Central memory CD8-positive, alpha-beta T cell (primary cell): ENCODE results near the gene TSPAN4.

Experiments
- ATAC-seq: fragments of 150-1000 bp; cut with Tn5 transposase; replicated peaks from 2 replicates; pipeline ENCODE4 v1.10.0; 2022; ENCODE audit warnings: mild to moderate bottlenecking, moderate FRiP score, moderate number of reproducible peaks; ENCODE audit not compliant: poor library complexity, severe bottlenecking; ENCODE audit errors: extremely low read depth
- DNase-seq, 2 donors: peaks; one replicate each; pipeline ENCODE4 v3.0.0; 2021; ENCODE audit warnings: low spot score in 2 of 2
- H3K27ac Mint-ChIP-seq: one replicate; pipeline ENCODE4 v1.8.0; 2022; ENCODE audit warnings: low read depth, mild to moderate bottlenecking, moderate library complexity, mixed read lengths
- H3K27me3 Mint-ChIP-seq: one replicate; pipeline ENCODE4 v1.8.0; 2022; ENCODE audit warnings: mixed read lengths
- H3K36me3 Mint-ChIP-seq: one replicate; pipeline ENCODE4 v1.8.0; 2022; ENCODE audit warnings: mild to moderate bottlenecking, moderate library complexity, mixed read lengths; ENCODE audit not compliant: insufficient read depth
- H3K4me1 Mint-ChIP-seq: one replicate; pipeline ENCODE4 v1.8.0; 2022; ENCODE audit warnings: mixed read lengths
- H3K4me3 Mint-ChIP-seq: one replicate; pipeline ENCODE4 v1.8.0; 2022; ENCODE audit warnings: mild to moderate bottlenecking, moderate library complexity, mixed read lengths
- H3K9me3 Mint-ChIP-seq: one replicate; pipeline ENCODE4 v1.8.0; 2022; ENCODE audit warnings: mixed read lengths

Gene TSPAN4

DNA sequence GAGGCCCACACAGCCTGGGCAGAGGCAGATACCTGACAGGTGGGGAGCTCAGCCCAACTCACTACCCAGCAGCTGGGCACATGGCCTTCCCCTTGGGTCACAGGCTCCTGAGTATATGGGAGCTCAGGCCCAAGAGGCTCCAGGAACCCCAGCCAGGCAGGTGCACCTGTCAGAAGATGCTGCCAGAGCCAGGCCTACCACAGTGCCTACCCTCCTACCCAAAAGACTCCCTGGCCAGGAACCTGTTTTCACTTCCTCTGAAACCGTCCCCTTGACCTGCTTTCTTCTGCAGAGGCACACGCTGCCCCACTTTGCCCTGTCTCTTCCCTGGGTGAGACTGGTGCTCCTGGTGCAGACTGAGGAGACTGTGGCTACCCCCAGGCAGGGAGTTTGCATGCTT lies 65.0 kb downstream of the TSPAN4 start:
- Mint-ChIP-seq H3K27me3 (no peaks in the 10 kb centered on the region), H3K4me1 (peaks cover 21% of the 10 kb centered on the region), H3K9me3 (no peaks in the 10 kb centered on the region), H3K4me3 (no peak overlapping the region), H3K27ac (no peak overlapping the region), H3K36me3 (peaks cover 6% of the 10 kb centered on the region)
- no peak for ATAC-seq
- no peak for DNase-seq

DNA sequence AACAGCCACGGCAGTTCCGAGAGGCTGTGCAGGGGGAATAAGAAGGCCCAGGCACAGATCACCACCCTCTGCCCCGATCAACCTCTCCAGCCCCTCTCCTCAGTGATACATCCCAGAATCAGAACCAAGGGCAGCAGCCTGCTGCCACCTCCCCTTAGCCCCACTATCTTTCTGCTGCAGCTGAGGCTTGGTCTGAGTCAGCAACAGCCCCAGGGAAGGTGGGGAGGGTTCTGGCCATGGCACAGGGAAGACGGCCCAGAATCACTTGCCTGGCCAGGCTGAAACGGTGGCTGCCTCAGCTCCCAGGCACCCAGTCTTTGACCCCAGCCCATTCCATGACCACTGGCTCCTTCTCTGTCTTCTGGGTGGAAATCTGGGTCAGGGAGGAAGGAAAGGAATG lies 65.6 kb downstream of the TSPAN4 start:
- H3K27me3 Mint-ChIP-seq: no peaks in the 10 kb centered on the region
- H3K27ac Mint-ChIP-seq: no peak overlapping the region
- no peak overlapping the region for H3K4me3 Mint-ChIP-seq
- no peaks in the 10 kb centered on the region for H3K9me3 Mint-ChIP-seq
- H3K4me1 Mint-ChIP-seq: peaks cover 21% of the 10 kb centered on the region
- peaks cover 6% of the 10 kb centered on the region for H3K36me3 Mint-ChIP-seq
- no peak for ATAC-seq
- DNase-seq: no peak

DNA sequence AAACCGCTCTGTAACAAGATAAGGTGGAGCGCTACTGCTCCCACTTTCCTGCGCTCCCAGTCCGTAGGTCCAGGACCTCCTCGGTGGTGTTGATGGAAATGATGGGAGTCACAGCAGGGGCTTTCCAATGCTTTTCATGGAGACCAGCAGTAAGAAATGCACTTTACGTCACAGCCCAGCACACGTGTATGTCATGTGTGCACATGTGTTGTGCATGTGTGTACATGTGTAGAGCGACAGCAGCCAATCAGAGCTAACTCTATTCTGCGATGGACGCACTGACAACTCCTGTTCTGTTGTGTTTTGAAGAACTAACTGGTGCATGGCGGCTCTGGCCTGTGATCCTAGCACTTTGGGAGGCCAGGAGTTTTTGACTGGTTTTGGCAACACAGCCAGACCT lies 66.8 kb downstream of the TSPAN4 start:
- Mint-ChIP-seq H3K27me3 (no peaks in the 10 kb centered on the region), H3K4me3 (peak overlapping the region; percentile 85), H3K9me3 (no peaks in the 10 kb centered on the region), H3K4me1 (peaks cover 21% of the 10 kb centered on the region), H3K27ac (no peak overlapping the region), H3K36me3 (peaks cover 4% of the 10 kb centered on the region)
- DNase-seq (no peak), ATAC-seq (no peak)

DNA sequence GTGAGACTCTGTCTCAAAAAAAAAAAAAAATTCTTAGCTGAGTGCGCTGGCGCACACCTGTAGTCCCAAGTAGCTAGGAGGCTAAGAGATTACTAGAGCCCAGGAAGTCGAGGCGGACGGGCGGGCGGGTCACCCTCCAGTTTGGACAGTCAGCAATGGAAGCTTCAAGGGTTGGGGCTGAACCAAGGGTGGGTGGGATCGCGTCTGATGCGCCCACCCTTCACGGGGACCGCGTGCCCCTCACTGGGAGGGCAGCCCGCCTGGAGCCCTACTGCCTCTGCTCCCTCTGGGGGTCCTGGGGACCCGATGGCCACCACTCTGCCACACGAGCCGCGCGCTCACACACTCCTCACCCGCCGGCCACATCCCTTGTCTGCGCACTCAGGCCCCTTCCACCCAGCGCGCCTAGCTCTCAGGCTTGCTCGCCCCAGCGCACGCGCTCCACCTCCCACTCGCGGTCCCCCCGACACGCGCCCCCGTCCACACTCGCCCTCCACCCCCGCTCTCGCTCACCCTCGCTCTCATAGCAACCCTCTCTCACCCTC lies 67.5 kb downstream of the TSPAN4 start:
- peak overlapping the region; percentile 85 for H3K4me3 Mint-ChIP-seq
- H3K27me3 Mint-ChIP-seq: no peaks in the 10 kb centered on the region
- H3K4me1 Mint-ChIP-seq: peaks cover 21% of the 10 kb centered on the region
- DNase-seq: no peak
- ATAC-seq: peak; percentile 34
- peak overlapping the region; percentile 22 for H3K27ac Mint-ChIP-seq
- no peaks in the 10 kb centered on the region for H3K9me3 Mint-ChIP-seq
- H3K36me3 Mint-ChIP-seq: peaks cover 4% of the 10 kb centered on the region

DNA sequence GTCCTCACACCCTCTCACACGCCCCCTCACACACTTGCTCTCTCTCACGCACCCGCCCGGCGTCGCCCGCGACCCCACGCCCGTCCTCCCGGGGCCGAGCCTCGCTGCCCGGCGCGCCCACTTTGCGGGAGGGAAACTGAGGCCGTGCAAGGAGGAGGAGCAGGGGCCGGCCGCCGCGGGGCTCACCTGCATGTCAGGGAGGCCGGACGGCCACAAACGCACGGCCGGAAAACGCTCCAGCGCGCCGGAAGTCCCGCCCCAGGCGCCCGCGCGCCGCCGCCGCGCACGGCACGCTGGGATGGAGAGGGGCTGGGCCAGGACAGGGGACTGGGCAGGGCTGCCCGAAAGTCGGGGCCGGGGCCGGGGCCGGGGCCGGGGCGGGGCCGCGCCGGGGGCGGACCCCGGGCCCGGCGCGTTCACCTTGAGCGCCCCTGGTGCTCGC lies 68.0 kb downstream of the TSPAN4 start, which contains the start of gene CHID1:
Gene CHID1, minus strand, starts transcription at position 222 of the 442 bp plus-strand sequence. CDS start 5,994 bp downstream, outside the sequence.
- ATAC-seq (peak; percentile 95), DNase-seq (peak; percentile 55 to 58)
- no peaks in the 10 kb centered on the region for H3K27me3 Mint-ChIP-seq
- H3K9me3 Mint-ChIP-seq: no peaks in the 10 kb centered on the region
- peaks cover 21% of the 10 kb centered on the region for H3K4me1 Mint-ChIP-seq
- H3K27ac Mint-ChIP-seq: peak within 1 kb of the TSS; percentile 82
- peak within 1 kb of the TSS; percentile 85 for H3K4me3 Mint-ChIP-seq
- peaks cover 4% of the 10 kb centered on the region for H3K36me3 Mint-ChIP-seq

DNA sequence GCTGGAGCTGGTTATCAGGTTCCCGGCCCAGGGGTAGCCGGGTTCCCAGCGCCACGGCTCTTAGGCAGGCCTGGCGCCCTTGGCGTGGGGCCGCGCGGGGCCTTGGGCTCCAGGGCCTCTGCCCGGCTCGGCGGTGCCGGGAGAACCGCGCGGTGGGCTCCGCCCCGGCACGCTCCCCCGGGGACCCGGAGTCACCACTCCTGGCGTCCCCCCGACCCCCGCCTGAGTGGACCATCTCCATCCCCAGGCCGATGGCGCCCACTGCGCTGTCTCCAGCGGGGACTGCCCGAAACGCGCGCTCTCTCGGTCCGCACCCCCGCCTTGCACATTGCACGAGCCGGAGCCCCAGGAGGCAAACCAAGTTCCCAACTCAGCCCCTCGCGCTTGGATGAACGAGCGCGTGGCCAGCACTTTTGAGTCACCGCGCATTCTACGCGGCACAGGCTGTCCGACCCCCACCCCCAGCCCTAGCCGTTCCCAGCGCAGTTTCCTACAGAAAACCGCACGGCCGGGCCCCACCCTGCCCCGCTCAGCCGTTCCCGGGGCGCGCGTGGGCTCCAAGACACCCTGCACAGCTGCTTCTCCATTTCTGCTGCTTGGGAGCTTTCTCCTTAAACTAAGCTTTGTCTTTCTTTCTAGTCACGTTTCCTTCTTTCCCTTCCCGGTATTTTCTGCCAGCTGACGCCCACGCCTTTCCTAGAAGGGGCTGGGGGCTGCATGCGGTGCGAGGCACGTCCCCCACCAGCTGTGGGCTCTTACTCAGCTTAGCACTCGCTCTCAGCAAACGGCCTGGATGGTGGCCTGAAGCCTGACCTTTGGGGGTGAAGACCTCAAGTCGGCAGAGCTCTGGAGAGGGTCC lies 68.6 kb downstream of the TSPAN4 start:
- Mint-ChIP-seq H3K9me3 (no peaks in the 10 kb centered on the region), H3K4me3 (peak overlapping the region; percentile 85), H3K4me1 (peaks cover 21% of the 10 kb centered on the region), H3K36me3 (peaks cover 4% of the 10 kb centered on the region), H3K27ac (peak overlapping the region; percentile 82), H3K27me3 (no peaks in the 10 kb centered on the region)
- DNase-seq: no peak
- ATAC-seq: peak; percentile 41

DNA sequence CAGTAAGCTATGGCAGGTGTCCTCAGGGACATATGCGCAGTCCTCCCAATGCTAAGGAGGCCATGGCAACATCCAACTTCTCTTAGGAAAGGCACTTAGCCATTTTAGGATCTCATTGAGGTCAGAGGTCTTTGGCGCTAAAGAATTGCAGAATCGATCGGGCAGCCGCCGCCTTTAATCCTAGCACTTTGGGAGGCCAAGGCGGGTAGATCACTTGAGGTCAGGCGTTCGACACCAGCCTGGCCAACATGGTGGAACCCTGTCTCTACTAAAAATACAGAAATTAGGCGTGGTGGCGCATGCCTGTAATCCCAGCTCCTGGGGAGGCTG lies 69.2 kb downstream of the TSPAN4 start:
- Mint-ChIP-seq H3K27ac (peak overlapping the region; percentile 82), H3K9me3 (no peaks in the 10 kb centered on the region), H3K4me1 (peaks cover 21% of the 10 kb centered on the region), H3K27me3 (no peaks in the 10 kb centered on the region), H3K36me3 (peaks cover 4% of the 10 kb centered on the region), H3K4me3 (peak overlapping the region; percentile 85)
- ATAC-seq (no peak), DNase-seq (no peak)

DNA sequence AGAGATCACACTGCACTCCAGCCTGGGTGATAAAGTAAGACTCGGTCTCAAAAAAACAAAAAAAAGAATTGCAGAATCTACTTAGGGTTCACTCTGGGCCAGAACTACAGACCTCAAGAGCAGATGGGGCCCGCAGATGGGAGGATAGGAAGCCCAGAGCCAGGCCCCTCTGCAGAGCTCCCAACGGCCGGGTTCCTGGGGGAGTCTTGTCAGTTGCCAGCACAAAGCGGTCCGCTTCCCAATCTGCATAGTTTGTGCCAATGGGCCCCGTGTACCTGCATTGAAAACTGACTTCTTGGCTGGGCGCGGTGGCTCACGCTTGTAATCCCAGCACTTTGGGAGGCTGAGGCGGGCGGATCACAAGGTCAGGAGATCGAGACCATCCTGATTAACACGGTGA lies 69.6 kb downstream of the TSPAN4 start:
- peaks cover 2% of the 10 kb centered on the region for H3K36me3 Mint-ChIP-seq
- peak overlapping the region; percentile 85 for H3K4me3 Mint-ChIP-seq
- H3K4me1 Mint-ChIP-seq: peaks cover 21% of the 10 kb centered on the region
- DNase-seq (no peak), ATAC-seq (no peak)
- H3K9me3 Mint-ChIP-seq: no peaks in the 10 kb centered on the region
- no peaks in the 10 kb centered on the region for H3K27me3 Mint-ChIP-seq
- no peak overlapping the region for H3K27ac Mint-ChIP-seq

DNA sequence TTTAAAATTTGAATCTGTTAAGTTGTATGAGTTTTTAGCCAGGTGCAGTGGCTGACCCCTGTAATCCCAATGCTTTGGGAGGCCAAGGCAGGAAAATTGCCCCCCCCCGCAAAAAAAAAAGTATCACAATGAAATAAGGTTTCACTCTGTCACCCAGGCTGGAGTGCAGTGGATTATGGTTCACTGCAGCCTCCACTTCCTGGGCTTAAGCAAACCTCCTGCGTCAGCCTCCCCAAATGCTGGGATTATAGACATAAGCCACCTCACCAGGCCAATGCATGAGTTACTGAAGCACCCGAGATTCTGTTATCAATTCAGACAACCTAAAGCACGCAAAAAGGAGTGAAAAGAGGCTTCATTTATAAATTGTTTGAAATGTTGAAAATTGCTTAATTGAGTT lies 70.4 kb downstream of the TSPAN4 start:
- Mint-ChIP-seq H3K27ac (no peak overlapping the region), H3K9me3 (no peaks in the 10 kb centered on the region), H3K36me3 (peaks cover 2% of the 10 kb centered on the region), H3K4me3 (no peak overlapping the region), H3K27me3 (no peaks in the 10 kb centered on the region), H3K4me1 (peaks cover 14% of the 10 kb centered on the region)
- ATAC-seq (no peak), DNase-seq (no peak)

DNA sequence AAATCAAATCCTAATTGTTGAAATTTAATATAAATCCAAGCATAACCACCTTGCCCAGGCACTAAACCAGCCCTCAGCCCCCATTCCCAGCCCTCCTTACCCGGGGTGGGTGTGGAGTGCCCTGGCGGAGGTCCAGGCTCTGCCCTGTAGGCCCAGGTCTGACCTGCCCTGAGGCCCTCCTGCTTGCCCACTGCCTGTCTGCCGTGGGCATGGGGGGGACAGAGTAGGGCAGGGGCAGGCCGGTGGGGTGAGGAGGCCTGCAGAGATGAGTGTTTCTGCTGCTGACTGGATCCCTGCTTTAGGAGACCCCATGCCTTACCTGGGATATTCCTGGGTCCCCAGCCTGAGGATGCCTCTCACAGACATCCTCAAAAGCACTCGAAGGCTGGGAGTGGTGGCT lies 71.6 kb downstream of the TSPAN4 start:
- no peak overlapping the region for H3K4me3 Mint-ChIP-seq
- H3K4me1 Mint-ChIP-seq: peaks cover 8% of the 10 kb centered on the region
- H3K27ac Mint-ChIP-seq: no peak overlapping the region
- no peaks in the 10 kb centered on the region for H3K9me3 Mint-ChIP-seq
- ATAC-seq (no peak), DNase-seq (no peak)
- peaks cover 2% of the 10 kb centered on the region for H3K36me3 Mint-ChIP-seq
- H3K27me3 Mint-ChIP-seq: no peaks in the 10 kb centered on the region

DNA sequence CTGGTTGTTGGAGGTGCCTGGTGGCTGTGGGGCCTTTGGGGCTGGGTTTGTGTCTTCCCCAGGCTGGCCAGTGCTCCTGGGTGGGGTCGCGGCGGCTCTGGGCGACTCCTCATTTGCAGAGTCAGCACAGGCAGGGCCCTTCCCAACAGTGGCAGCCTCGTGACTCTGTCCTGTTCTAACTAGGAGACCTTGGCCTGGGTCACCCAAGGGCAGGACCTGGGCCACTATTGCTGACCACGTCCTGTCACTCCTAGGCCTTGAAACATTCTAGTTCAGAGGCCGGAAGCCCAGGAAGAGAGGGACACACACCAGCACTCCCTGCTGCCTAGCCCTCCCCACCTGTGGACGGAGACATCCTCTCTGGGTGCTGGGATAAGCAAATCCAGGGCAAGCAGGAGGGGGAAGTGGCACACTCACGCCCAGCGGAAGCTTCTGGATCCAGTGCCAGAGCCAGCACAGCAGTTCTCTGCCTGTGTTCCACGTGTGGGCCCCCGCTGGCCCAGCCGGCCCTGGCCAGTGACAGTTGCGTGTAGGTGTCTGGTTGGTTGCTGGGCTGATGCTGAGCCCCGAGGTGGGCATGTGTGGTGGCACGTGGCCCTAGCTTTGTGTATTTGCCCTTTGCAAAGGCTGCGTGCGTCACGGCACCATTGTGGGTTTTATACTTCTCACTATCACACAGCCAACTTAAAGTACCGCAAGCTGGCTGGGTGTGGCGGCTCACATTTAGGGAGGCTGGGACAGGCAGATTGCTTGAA lies 72.3 kb downstream of the TSPAN4 start:
- H3K27me3 Mint-ChIP-seq: no peaks in the 10 kb centered on the region
- H3K4me1 Mint-ChIP-seq: peaks cover 6% of the 10 kb centered on the region
- H3K27ac Mint-ChIP-seq: no peak overlapping the region
- no peak overlapping the region for H3K4me3 Mint-ChIP-seq
- no peaks in the 10 kb centered on the region for H3K9me3 Mint-ChIP-seq
- ATAC-seq (no peak), DNase-seq (no peak)
- peaks cover 2% of the 10 kb centered on the region for H3K36me3 Mint-ChIP-seq
